MCF 10A (cell line): ENCODE data around the gene DPAGT1. TPM values are rescaled to one million over a fixed set of nuclear protein-coding genes. Genes with fewer than 3 reads are reported as not detected.

ENCODE experiments used
- BruUV-seq: library from RNA; stranded (reverse); fragments of 400-500 nt; replicated peaks from 2 replicates; lab custom pipeline; 2021; lab: Mats Ljungman, UMichigan
- CTCF ChIA-PET: fragments of 300-600 bp; sonication (Branson Sonifier 250); formaldehyde crosslinking; extraction: SDS; loops from one replicate; lab custom pipeline; 2021; ENCODE audit warnings: antibody characterized with exemption, inconsistent platforms; lab: Yijun Ruan, JAX
- POLR2A ChIA-PET: fragments of 300-600, 350-650 bp; sonication (Branson Sonifier 250); formaldehyde crosslinking; extraction: SDS; loops from one replicate; lab custom pipeline; 2020; ENCODE audit warnings: antibody characterized with exemption, inconsistent platforms; lab: Yijun Ruan, JAX
- DNase-seq: peaks from one replicate; pipeline ENCODE4 v3.0.0-alpha.2; 2018; ENCODE audit not compliant: unreplicated experiment
- H3K27ac Mint-ChIP-seq: one replicate; pipeline ENCODE4 v1.8.0; 2022; ENCODE audit warnings: mild to moderate bottlenecking, low read depth, mixed read lengths; ENCODE audit not compliant: unreplicated experiment
- H3K27me3 Mint-ChIP-seq: one replicate; pipeline ENCODE4 v1.8.0; 2022; ENCODE audit warnings: mixed read lengths; ENCODE audit not compliant: insufficient read depth, unreplicated experiment
- H3K36me3 Mint-ChIP-seq: one replicate; pipeline ENCODE4 v1.8.0; 2022; ENCODE audit warnings: mild to moderate bottlenecking, moderate library complexity, mixed read lengths; ENCODE audit not compliant: insufficient read depth, unreplicated experiment
- H3K4me1 Mint-ChIP-seq: one replicate; pipeline ENCODE4 v1.8.0; 2022; ENCODE audit warnings: mixed read lengths; ENCODE audit not compliant: insufficient read depth, unreplicated experiment
- H3K4me3 Mint-ChIP-seq: one replicate; pipeline ENCODE4 v1.8.0; 2022; ENCODE audit warnings: mild to moderate bottlenecking, moderate library complexity, mixed read lengths; ENCODE audit not compliant: unreplicated experiment
- H3K9me3 Mint-ChIP-seq: one replicate; pipeline ENCODE4 v1.8.0; 2022; ENCODE audit warnings: mixed read lengths; ENCODE audit not compliant: unreplicated experiment
- CTCF ChIP-seq: fragments of 200-600 bp; IDR thresholded peaks from one replicate; pipeline ENCODE4 v1.8.0; 2022; ENCODE audit warnings: antibody characterized with exemption, mild to moderate bottlenecking; ENCODE audit not compliant: unreplicated experiment
- intact Hi-C: fragments of 100-400 bp; cut with micrococcal nuclease; formaldehyde crosslinking; loops from 2 replicates; pipeline ENCODE4 v1.14.1; 2022
- total RNA-seq: library from RNA; stranded (reverse); gene quantifications from 2 replicates; pipeline ENCODE4 v1.2.3, GENCODE V29; 2022

The DPAGT1 gene
- total RNA-seq, 1 experiment from 2014 or later: 58.8 TPM

DNA sequence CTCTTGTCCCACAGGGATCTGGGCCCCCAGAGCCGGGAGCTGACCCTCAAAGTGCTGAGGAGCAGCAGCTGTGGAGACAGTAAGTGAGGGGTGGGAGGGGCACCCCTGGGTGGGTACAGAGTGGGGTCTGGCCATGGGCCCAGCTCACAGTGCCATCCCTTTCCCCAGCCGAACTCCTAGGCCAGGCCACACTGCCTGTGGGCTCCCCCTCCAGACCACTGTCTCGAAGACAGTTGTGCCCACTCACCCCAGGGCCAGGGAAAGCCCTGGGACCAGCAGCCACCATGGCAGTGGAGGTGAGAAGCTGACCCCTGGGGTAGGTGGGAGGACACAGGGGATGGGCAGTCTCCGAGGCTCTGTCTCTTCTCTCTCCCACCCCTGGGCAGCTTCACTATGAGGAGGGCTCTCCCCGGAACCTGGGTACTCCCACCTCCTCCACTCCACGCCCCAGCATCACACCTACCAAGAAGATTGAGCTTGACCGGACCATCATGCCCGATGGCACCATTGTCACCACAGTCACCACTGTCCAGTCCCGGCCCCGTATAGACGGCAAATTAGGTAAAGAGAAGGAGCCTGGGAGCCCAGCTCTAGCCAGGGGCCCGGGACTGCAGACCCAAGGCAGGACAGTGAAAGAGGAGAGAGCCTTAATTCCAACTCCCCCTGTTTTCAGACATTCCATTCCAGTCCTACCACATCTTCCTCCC, 10.8 kb upstream of the DPAGT1 start:
- no peaks in the 10 kb centered on the region for H3K27me3 Mint-ChIP-seq
- no peak overlapping the region for H3K4me3 Mint-ChIP-seq
- intact Hi-C loops: no loop called here
- no TSS peak for BruUV-seq
- H3K36me3 Mint-ChIP-seq: peaks cover 51% of the 10 kb centered on the region
- H3K4me1 Mint-ChIP-seq: peaks cover 13% of the 10 kb centered on the region
- DNase-seq: no peak
- CTCF ChIA-PET: interaction anchor here (0.5 to 1.6 kb wide), 5 partner anchors 9 to 421 kb away, joined by 3 to 6 read pairs (median 3); partner anchors contain the start of genes CBL and HINFP
- no peak overlapping the region for H3K27ac Mint-ChIP-seq
- no peak for TF ChIP-seq CTCF
- POLR2A ChIA-PET: interaction anchor here (1.4 to 2.2 kb wide), 3 partner anchors 8 to 17 kb away, joined by 6 to 8 read pairs (median 6); partner anchors contain the start of genes DPAGT1 and HINFP
- no peaks in the 10 kb centered on the region for H3K9me3 Mint-ChIP-seq

GRCh38 chr11:119111361-119111925, 9.8 kb upstream of the DPAGT1 start:
- no peak for DNase-seq
- intact Hi-C loops: no loop called here
- Mint-ChIP-seq H3K27me3 (no peaks in the 10 kb centered on the region), H3K27ac (no peak overlapping the region), H3K9me3 (no peaks in the 10 kb centered on the region), H3K4me3 (no peak overlapping the region), H3K36me3 (peaks cover 51% of the 10 kb centered on the region), H3K4me1 (peaks cover 13% of the 10 kb centered on the region)
- TF ChIP-seq CTCF: no peak
- POLR2A ChIA-PET: interaction anchor here (1.4 to 2.2 kb wide), 3 partner anchors 9 to 16 kb away, joined by 6 to 8 read pairs (median 6); partner anchors contain the start of genes DPAGT1 and HINFP
- CTCF ChIA-PET: interaction anchor here (0.7 to 1.6 kb wide), 5 partner anchors 12 to 96 kb away, joined by 3 to 6 read pairs (median 4); partner anchors contain the start of gene CBL
- BruUV-seq: no TSS peak

DNA sequence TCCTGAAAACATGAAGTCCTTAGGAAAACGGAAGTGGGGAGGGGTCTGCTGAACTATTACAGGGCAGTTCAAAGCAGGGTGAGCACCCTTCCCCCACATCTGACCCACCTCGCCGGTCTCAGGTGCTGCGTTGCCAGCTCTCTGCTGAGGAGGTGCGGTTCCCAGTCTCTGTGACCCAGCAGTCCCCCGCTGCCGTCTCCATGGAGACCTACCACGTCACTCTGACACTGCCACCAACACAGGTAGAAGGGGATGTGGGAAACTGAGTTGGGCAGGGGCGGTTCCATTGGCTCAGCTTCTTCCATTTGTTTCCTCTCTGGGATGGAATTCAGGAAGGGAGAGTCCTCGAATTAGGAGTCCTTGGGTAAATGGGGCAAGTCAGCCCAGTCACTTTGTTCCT, 8.8 kb upstream of the DPAGT1 start:
- peaks cover 42% of the 10 kb centered on the region for H3K36me3 Mint-ChIP-seq
- POLR2A ChIA-PET: interaction anchor here (1.1 to 9.3 kb wide), 2 partner anchors 11 to 16 kb away, joined by 4 to 149 read pairs; partner anchors contain the start of gene HINFP

More for the DNA sequence above, 8.8 kb upstream of the DPAGT1 start:
- CTCF ChIA-PET: interaction anchor here (0.6 to 1.3 kb wide), 4 partner anchors 8 to 177 kb away, joined by 3 read pairs; no protein-coding TSS in a partner anchor
- TF ChIP-seq CTCF: no peak
- intact Hi-C loops: no loop called here
- no peaks in the 10 kb centered on the region for H3K27me3 Mint-ChIP-seq
- no peak for DNase-seq
- no peak overlapping the region for H3K4me3 Mint-ChIP-seq
- H3K4me1 Mint-ChIP-seq: peaks cover 13% of the 10 kb centered on the region
- no peaks in the 10 kb centered on the region for H3K9me3 Mint-ChIP-seq
- H3K27ac Mint-ChIP-seq: no peak overlapping the region
- no TSS peak for BruUV-seq
